ENCODE data around the gene PPM1H. TPM values are rescaled to one million over a fixed set of nuclear protein-coding genes. Genes with fewer than 3 reads are reported as not detected.

PPM1H gene
- total RNA-seq, 4 donors from 2014 or later, result 1.7 to 7.4 (median 3.4) TPM

DNA sequence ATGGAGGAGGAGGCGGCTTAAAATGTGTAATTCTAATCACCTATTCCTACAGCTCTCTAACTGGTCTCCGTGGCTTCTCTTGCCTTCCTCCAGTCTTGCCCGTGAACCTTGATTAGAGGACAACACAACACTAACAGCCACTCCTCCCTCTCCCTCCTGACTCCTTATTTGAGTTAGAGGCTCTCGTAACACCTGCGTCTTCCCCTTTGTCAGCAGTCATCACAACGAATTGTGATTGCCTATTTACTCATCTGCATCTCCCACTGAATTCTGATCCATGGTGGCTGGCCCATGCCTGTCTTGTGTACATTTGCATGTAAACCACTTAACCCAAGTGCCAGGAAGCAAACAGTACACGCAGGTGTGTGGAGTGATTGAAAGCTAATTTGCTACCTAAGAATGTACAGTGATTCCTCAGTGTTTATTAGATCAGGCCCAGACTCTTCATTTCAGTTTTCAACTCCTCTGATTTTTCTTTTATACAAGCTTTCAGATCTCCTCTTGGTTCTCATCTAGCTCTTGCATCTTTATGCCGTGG, 313.8 kb downstream of the PPM1H start:
- no peaks in the 10 kb centered on the region for H3K9me3 ChIP-seq
- no peak for TF ChIP-seq POLR2A (IDR thresholded peaks at IDR 0.05)
- no peaks in the 10 kb centered on the region for H3K36me3 ChIP-seq
- no peaks in the 10 kb centered on the region for H3K4me1 ChIP-seq
- no peaks in the 10 kb centered on the region for H3K27me3 ChIP-seq
- H3K27ac ChIP-seq, result no peak overlapping the region
- H3K4me3 ChIP-seq, result no peak overlapping the region
- no peak for DNase-seq

DNA sequence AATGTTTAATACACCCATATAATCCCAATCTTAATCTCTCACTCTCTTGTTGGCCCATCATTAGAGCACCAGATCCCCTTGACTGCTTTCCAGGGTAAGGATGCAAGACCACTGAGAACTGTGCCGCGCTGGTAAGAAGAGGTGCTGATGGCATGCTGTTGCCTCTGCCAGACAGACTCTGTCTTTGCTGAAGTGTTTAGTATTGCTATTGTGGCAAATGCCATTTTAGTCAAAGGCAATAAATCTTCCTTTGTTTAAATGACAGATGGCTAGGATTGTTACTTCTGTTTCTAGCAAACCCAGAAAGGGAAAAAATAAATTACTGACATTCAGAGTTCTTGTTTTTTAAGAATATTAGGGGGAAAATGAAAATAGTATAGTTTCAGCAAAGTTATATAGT, 316.0 kb downstream of the PPM1H start:
- no peak overlapping the region for H3K27ac ChIP-seq
- TF ChIP-seq, protein P1, sequence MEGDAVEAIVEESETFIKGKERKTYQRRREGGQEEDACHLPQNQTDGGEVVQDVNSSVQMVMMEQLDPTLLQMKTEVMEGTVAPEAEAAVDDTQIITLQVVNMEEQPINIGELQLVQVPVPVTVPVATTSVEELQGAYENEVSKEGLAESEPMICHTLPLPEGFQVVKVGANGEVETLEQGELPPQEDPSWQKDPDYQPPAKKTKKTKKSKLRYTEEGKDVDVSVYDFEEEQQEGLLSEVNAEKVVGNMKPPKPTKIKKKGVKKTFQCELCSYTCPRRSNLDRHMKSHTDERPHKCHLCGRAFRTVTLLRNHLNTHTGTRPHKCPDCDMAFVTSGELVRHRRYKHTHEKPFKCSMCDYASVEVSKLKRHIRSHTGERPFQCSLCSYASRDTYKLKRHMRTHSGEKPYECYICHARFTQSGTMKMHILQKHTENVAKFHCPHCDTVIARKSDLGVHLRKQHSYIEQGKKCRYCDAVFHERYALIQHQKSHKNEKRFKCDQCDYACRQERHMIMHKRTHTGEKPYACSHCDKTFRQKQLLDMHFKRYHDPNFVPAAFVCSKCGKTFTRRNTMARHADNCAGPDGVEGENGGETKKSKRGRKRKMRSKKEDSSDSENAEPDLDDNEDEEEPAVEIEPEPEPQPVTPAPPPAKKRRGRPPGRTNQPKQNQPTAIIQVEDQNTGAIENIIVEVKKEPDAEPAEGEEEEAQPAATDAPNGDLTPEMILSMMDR (IDR thresholded peaks at IDR 0.05), result no peak
- no peak for TF ChIP-seq POLR2A (IDR thresholded peaks at IDR 0.05)
- DNase-seq, result no peak
- H3K4me1 ChIP-seq, result no peaks in the 10 kb centered on the region
- no peak overlapping the region for H3K4me3 ChIP-seq
- no peaks in the 10 kb centered on the region for H3K27me3 ChIP-seq
- no peaks in the 10 kb centered on the region for H3K36me3 ChIP-seq
- no peaks in the 10 kb centered on the region for H3K9me3 ChIP-seq

DNA sequence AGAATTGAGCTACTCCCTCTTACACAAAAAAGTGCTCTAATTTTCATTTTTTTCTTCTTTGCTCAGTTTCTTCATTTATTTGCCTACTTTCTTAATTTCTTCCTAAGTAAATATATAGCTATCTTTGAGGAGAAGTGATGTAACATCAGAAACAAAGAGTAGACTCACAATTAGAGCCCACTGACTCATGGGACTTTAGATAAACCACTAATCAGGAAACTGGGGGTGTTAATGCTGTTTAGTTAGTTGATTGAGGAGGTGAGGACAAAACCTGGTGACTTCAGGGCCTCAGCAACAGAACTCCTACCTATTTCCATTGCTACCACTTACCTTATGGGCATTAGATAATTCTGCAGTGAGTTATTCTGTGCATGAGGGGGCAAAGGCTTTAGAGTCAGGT, 316.6 kb downstream of the PPM1H start:
- Histone ChIP-seq H3K4me1 (no peaks in the 10 kb centered on the region), H3K9me3 (no peaks in the 10 kb centered on the region), H3K4me3 (no peak overlapping the region), H3K36me3 (no peaks in the 10 kb centered on the region), H3K27ac (no peak overlapping the region), H3K27me3 (no peaks in the 10 kb centered on the region)
- DNase-seq, result no peak
- TF ChIP-seq, protein P1 (IDR thresholded peaks at IDR 0.05), result no peak
- TF ChIP-seq POLR2A (IDR thresholded peaks at IDR 0.05), result no peak

DNA sequence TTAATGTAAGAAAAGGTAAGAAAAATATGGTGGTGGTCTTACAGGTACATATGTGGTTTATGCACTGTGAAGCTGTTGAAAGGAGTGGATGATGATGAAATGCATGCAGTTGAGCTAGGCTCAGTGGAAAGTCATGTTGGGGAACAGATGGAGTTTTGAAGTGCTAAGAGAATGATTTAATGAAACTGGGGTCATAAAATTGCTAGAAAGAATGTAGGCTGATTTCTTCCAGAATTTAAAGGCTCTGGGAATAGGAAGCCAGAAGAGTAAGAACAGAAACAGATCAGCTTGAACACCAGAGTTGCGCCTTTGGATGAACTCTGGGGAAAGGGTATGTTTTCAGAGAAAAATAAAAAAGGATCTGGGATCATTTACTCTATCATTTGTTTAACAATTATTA, 321.9 kb downstream of the PPM1H start:
- TF ChIP-seq, protein P1 (IDR thresholded peaks at IDR 0.05), result no peak
- TF ChIP-seq POLR2A (IDR thresholded peaks at IDR 0.05), result no peak
- no peaks in the 10 kb centered on the region for H3K4me1 ChIP-seq

DNA sequence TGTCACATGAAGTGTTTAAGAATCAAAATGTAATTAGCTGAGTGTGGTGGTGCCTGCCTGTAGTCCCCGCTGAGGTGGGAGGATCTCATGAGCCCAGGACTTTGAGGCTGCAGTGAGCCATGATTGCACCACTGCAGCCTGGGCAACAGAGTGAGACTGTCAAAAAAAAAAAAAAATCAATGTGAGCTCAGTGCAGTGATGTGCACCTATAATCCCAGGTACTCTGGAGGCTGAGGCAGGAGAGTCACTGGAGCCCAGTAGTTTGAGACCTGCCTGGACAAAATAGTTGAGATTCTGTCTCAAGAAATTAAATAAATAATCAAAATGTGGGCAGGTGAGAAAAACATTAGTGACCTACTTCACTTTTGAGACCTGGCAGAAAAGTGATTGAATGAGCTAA, 328.3 kb downstream of the PPM1H start:
- Histone ChIP-seq H3K9me3 (no peaks in the 10 kb centered on the region), H3K36me3 (no peaks in the 10 kb centered on the region), H3K27me3 (no peaks in the 10 kb centered on the region), H3K4me3 (no peak overlapping the region), H3K27ac (no peak overlapping the region), H3K4me1 (peaks cover 0 to 13% (median 2%) of the 10 kb centered on the region in 4 donors)
- no peak for TF ChIP-seq POLR2A (IDR thresholded peaks at IDR 0.05)
- TF ChIP-seq, protein P1 (IDR thresholded peaks at IDR 0.05), result no peak
- DNase-seq, result no peak

More for the DNA sequence above, 321.9 kb downstream of the PPM1H start:
- H3K27me3 ChIP-seq, result no peaks in the 10 kb centered on the region
- H3K4me3 ChIP-seq, result no peak overlapping the region
- H3K27ac ChIP-seq, result no peak overlapping the region
- no peak for DNase-seq
- no peaks in the 10 kb centered on the region for H3K36me3 ChIP-seq
- H3K9me3 ChIP-seq, result no peaks in the 10 kb centered on the region

DNA sequence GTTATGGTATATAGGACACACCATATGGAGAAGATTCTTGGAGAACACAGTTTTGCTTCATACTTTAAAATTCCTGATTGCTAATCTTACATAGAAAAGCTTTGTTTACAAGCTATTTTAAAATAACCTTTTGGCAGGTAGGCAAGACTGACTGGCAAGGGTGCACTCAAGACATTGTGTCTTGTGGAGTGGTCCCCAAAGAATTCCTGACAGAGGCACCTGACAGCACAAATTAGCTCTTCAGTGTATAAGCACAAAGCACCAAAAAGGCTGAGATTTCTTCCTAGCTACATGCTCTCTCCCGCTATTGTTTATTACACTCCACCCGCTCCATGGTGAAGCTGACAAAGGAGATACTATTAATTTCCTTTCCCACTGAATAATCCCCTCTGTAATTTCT, 329.0 kb downstream of the PPM1H start:
- Histone ChIP-seq H3K27ac (no peak overlapping the region), H3K9me3 (no peaks in the 10 kb centered on the region), H3K4me1 (peaks cover 0 to 14% (median 2%) of the 10 kb centered on the region in 4 donors), H3K27me3 (no peaks in the 10 kb centered on the region), H3K4me3 (no peak overlapping the region), H3K36me3 (no peaks in the 10 kb centered on the region)
- TF ChIP-seq, protein P1 (IDR thresholded peaks at IDR 0.05), result no peak
- no peak for TF ChIP-seq POLR2A (IDR thresholded peaks at IDR 0.05)
- no peak for DNase-seq
